C4-2B (cell line): ENCODE results near the gene ELAVL1.

Experiments
- CTCF ChIP-seq: fragments of 450-650 bp; conservative IDR thresholded peaks from 2 replicates; pipeline ENCODE4 v1.5.1; 2017; ENCODE audit warnings: mild to moderate bottlenecking
- ZFX ChIP-seq: fragments of 450-650 bp; IDR thresholded peaks from 2 replicates; pipeline ENCODE4 v1.6.1; 2017

GRCh38 chr19:7981661-7982060, 23.8 kb downstream of the ELAVL1 start:
- TF ChIP-seq CTCF (no peak), ZFX (no peak)
